Gastrocnemius medialis (tissue), 4 donors: ENCODE measurements around the gene PLSCR2. TPM values are rescaled to one million over a fixed set of nuclear protein-coding genes. Genes with fewer than 3 reads are reported as not detected.

Experiments
- ATAC-seq, 2 donors: fragments of 150-250 bp; one replicate each; pipeline ENCODE4 v1.9.1; 2016
- DNase-seq, 2 donors: peaks; one replicate each; pipeline ENCODE4 v3.0.0-alpha.2; 2019
- H3K27ac ChIP-seq, 4 donors: fragments of 200-600 bp; sonication (generic); 1 replicate in 1 of 4; 2 replicates in 3 of 4; pipeline ENCODE4 v1.5.1; 2016 to 2018; ENCODE audit warnings: mild to moderate bottlenecking in 2 of 4, moderate library complexity in 1 of 4
- H3K27me3 ChIP-seq, 3 donors: fragments of 200-600 bp; sonication (generic) in 2 of 3; 1 replicate in 1 of 3; 2 replicates in 2 of 3; pipeline versions ENCODE4 v1.5.1 to v1.6.0; 2016 to 2019; ENCODE audit warnings: mild to moderate bottlenecking in 1 of 3, moderate library complexity in 1 of 3
- H3K36me3 ChIP-seq, 2 donors: fragments of 200-600 bp; sonication (generic) in 1 of 2; one replicate each; pipeline ENCODE4 v1.5.1; 2017 to 2018
- H3K4me1 ChIP-seq, 2 donors: fragments of 200-600 bp; sonication (generic) in 1 of 2; one replicate each; pipeline ENCODE4 v1.5.1; 2016 to 2017; ENCODE audit warnings: mild to moderate bottlenecking in 2 of 2
- H3K4me3 ChIP-seq, 4 donors: fragments of 200-600 bp; sonication (generic) in 3 of 4; 1 replicate in 1 of 4; 2 replicates in 3 of 4; pipeline ENCODE4 v1.5.1; 2016 to 2019; ENCODE audit warnings: mild to moderate bottlenecking in 2 of 4
- H3K9me3 ChIP-seq, 3 donors: fragments of 200-600 bp; sonication (generic) in 2 of 3; 1 replicate in 1 of 3; 2 replicates in 2 of 3; pipeline ENCODE4 v1.5.1; 2016 to 2019
- POLR2A ChIP-seq, 2 donors: fragments of 450-650 bp; IDR thresholded peaks; one replicate each; pipeline ENCODE4 v1.6.1; 2017; ENCODE audit warnings: antibody characterized with exemption in 2 of 2, mild to moderate bottlenecking in 2 of 2, moderate library complexity in 2 of 2
- in situ Hi-C, 4 donors: fragments of 200-750 bp; cut with MboI; loops; one replicate each; pipeline versions ENCODE4 v1.15.0 to v1.8.0; 2017; ENCODE audit warnings: low sequenced_read_pairs in 4 of 4
- intact Hi-C: fragments of 100-400 bp; cut with DNase I; formaldehyde crosslinking; loops from one replicate; pipeline ENCODE4 v1.15.1; 2023; ENCODE audit warnings: low total_unique reads
- total RNA-seq, 4 donors: library from RNA; depleted of rRNA; stranded (reverse); fragments of >200 nt; gene quantifications; one replicate each; pipeline versions ENCODE4 v1.1.0 to v1.2.3, GENCODE V29; 2016
- TF ChIP-seq, protein P1 (sequence below), 5 experiments: fragments of 450-650 bp in 3 of 5; fragments of 200-600 bp in 2 of 5; sonication (generic) in 2 of 5; IDR thresholded peaks in 4 of 5; conservative IDR thresholded peaks in 1 of 5; 1 replicate in 4 of 5; 2 replicates in 1 of 5; pipeline ENCODE4 v1.5.1; 2016 to 2019; ENCODE audit warnings: antibody characterized with exemption in 5 of 5, mild to moderate bottlenecking in 3 of 5, moderate library complexity in 3 of 5

The PLSCR2 gene
- total RNA-seq, 4 donors from 2014 or later: not detected

GRCh38 chr3:146390957-146391356 is 78.4 kb downstream of the PLSCR2 start:
- H3K9me3 ChIP-seq: no peaks in the 10 kb centered on the region
- intact Hi-C loops: no loop called here
- DNase-seq (no peak), ATAC-seq (no peak)
- H3K4me1 ChIP-seq: no peaks in the 10 kb centered on the region
- no peaks in the 10 kb centered on the region for H3K27me3 ChIP-seq
- no peak overlapping the region for H3K4me3 ChIP-seq
- in situ Hi-C loops: no loop called here
- H3K36me3 ChIP-seq: no peaks in the 10 kb centered on the region
- H3K27ac ChIP-seq: no peak overlapping the region
- TF ChIP-seq, protein P1, sequence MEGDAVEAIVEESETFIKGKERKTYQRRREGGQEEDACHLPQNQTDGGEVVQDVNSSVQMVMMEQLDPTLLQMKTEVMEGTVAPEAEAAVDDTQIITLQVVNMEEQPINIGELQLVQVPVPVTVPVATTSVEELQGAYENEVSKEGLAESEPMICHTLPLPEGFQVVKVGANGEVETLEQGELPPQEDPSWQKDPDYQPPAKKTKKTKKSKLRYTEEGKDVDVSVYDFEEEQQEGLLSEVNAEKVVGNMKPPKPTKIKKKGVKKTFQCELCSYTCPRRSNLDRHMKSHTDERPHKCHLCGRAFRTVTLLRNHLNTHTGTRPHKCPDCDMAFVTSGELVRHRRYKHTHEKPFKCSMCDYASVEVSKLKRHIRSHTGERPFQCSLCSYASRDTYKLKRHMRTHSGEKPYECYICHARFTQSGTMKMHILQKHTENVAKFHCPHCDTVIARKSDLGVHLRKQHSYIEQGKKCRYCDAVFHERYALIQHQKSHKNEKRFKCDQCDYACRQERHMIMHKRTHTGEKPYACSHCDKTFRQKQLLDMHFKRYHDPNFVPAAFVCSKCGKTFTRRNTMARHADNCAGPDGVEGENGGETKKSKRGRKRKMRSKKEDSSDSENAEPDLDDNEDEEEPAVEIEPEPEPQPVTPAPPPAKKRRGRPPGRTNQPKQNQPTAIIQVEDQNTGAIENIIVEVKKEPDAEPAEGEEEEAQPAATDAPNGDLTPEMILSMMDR (IDR thresholded peaks at IDR 0.05 in 4 of 5, conservative IDR thresholded peaks at IDR 0.05 in 1 of 5): no peak
- no peak for TF ChIP-seq POLR2A (IDR thresholded peaks at IDR 0.05)

GRCh38 chr3:146390006-146390772 is 79.2 kb downstream of the PLSCR2 start:
- Histone ChIP-seq H3K27me3 (no peaks in the 10 kb centered on the region), H3K27ac (no peak overlapping the region), H3K9me3 (no peaks in the 10 kb centered on the region), H3K36me3 (no peaks in the 10 kb centered on the region), H3K4me3 (no peak overlapping the region), H3K4me1 (no peaks in the 10 kb centered on the region)
- TF ChIP-seq, protein P1 (IDR thresholded peaks at IDR 0.05 in 4 of 5, conservative IDR thresholded peaks at IDR 0.05 in 1 of 5): no peak
- no peak for TF ChIP-seq POLR2A (IDR thresholded peaks at IDR 0.05)
- in situ Hi-C loops (no loop called here), intact Hi-C loops (no loop called here)
- ATAC-seq (no peak), DNase-seq (no peak)

- Histone ChIP-seq H3K27me3 (no peaks in the 10 kb centered on the region), H3K36me3 (no peaks in the 10 kb centered on the region), H3K27ac (no peak overlapping the region), H3K4me1 (no peaks in the 10 kb centered on the region), H3K9me3 (no peaks in the 10 kb centered on the region), H3K4me3 (no peak overlapping the region)
- TF ChIP-seq, protein P1 (IDR thresholded peaks at IDR 0.05 in 4 of 5, conservative IDR thresholded peaks at IDR 0.05 in 1 of 5): no peak
- no peak for TF ChIP-seq POLR2A (IDR thresholded peaks at IDR 0.05)
- no peak for DNase-seq
- intact Hi-C loops: no loop called here
- in situ Hi-C loops: no loop called here
- no peak for ATAC-seq
These were observed 81.8 kb downstream of the PLSCR2 start for GRCh38 chr3:146387566-146387965.

GRCh38 chr3:146386936-146387335 is 82.4 kb downstream of the PLSCR2 start:
- TF ChIP-seq POLR2A (IDR thresholded peaks at IDR 0.05): no peak
- TF ChIP-seq, protein P1 (IDR thresholded peaks at IDR 0.05 in 4 of 5, conservative IDR thresholded peaks at IDR 0.05 in 1 of 5): no peak
- H3K4me1 ChIP-seq: no peaks in the 10 kb centered on the region
- no peak overlapping the region for H3K4me3 ChIP-seq
- H3K9me3 ChIP-seq: no peaks in the 10 kb centered on the region
- H3K27me3 ChIP-seq: no peaks in the 10 kb centered on the region
- H3K36me3 ChIP-seq: no peaks in the 10 kb centered on the region
- in situ Hi-C loops (no loop called here), intact Hi-C loops (no loop called here)
- no peak overlapping the region for H3K27ac ChIP-seq
- no peak for DNase-seq
- no peak for ATAC-seq

DNA sequence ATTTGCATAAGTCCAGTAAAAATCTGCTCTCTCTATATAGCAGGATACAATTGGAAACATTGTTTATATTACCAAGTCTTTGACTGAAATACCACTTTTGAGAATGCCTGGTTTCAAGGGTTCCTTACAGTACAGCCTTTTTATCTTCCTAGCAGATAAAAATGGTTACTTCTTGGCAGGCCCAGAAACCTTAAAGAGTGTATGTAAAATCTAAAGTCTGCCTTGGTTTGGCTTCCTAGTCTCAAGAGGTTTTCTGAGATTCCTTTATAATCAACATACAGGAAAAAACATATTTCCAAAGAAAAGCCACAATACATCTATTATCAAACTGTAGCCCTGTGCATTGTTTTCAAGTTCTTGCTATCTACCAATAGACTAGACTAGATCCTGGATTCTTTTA is 84.6 kb downstream of the PLSCR2 start:
- H3K27ac ChIP-seq: no peak overlapping the region
- H3K4me3 ChIP-seq: no peak overlapping the region
- TF ChIP-seq, protein P1 (IDR thresholded peaks at IDR 0.05 in 4 of 5, conservative IDR thresholded peaks at IDR 0.05 in 1 of 5): no peak
- TF ChIP-seq POLR2A (IDR thresholded peaks at IDR 0.05): no peak
- ATAC-seq (no peak), DNase-seq (no peak)
- H3K27me3 ChIP-seq: no peaks in the 10 kb centered on the region
- H3K9me3 ChIP-seq: no peaks in the 10 kb centered on the region
- in situ Hi-C loops (no loop called here), intact Hi-C loops (no loop called here)
- H3K36me3 ChIP-seq: no peaks in the 10 kb centered on the region
- H3K4me1 ChIP-seq: no peaks in the 10 kb centered on the region
